Activated B cell treated with CpG ODN at 0.5 μM for 24 hours (primary cell): ENCODE data around the gene FAAP20. TPM values are rescaled to one million over a fixed set of nuclear protein-coding genes. Genes with fewer than 3 reads are reported as not detected.

ENCODE experiments used
- ATAC-seq: fragments of 200-7000 bp; cut with Tn5 transposase; one replicate; pipeline ENCODE4 v1.10.0; 2021; ENCODE audit warnings: low read depth, mild to moderate bottlenecking, moderate library complexity
- CTCF ChIA-PET: fragments of 350-600 bp; sonication (Branson Sonifier 250); formaldehyde crosslinking; loops from one replicate; lab custom pipeline; 2021; ENCODE audit warnings: antibody characterized with exemption; lab: Charles Lee
- POLR2A ChIA-PET: fragments of 350-600 bp; sonication (Branson Sonifier 250); formaldehyde crosslinking; loops from one replicate; lab custom pipeline; 2021; ENCODE audit warnings: antibody characterized with exemption; lab: Charles Lee
- DNase-seq: peaks from one replicate; pipeline ENCODE4 v3.0.0; 2022
- H3K27ac Mint-ChIP-seq: one replicate; pipeline ENCODE4 v1.8.0; 2020; ENCODE audit warnings: mixed read lengths
- H3K27me3 Mint-ChIP-seq: one replicate; pipeline ENCODE4 v1.8.0; 2021; ENCODE audit warnings: mixed read lengths
- H3K36me3 Mint-ChIP-seq: one replicate; pipeline ENCODE4 v1.8.0; 2021; ENCODE audit warnings: low read depth, mixed read lengths
- H3K4me1 Mint-ChIP-seq: one replicate; pipeline ENCODE4 v1.8.0; 2021; ENCODE audit warnings: mixed read lengths
- H3K4me3 Mint-ChIP-seq: one replicate; pipeline ENCODE4 v1.8.0; 2020; ENCODE audit warnings: mild to moderate bottlenecking, mixed read lengths
- H3K9me3 Mint-ChIP-seq: one replicate; pipeline ENCODE4 v1.8.0; 2020; ENCODE audit warnings: mixed read lengths
- CTCF ChIP-seq: fragments of 200-600 bp; IDR thresholded peaks from one replicate; pipeline ENCODE4 v1.8.0; 2022; ENCODE audit warnings: antibody characterized with exemption, mild to moderate bottlenecking
- intact Hi-C: fragments of 100-400 bp; cut with micrococcal nuclease; formaldehyde crosslinking; loops from one replicate; pipeline ENCODE4 v1.15.1; 2024
- total RNA-seq: library from RNA; stranded (reverse); gene quantifications from 2 replicates; pipeline ENCODE4 v1.2.3, GENCODE V29; 2022

FAAP20 gene
- total RNA-seq, 1 donor from 2014 or later = 73.7 TPM

- Mint-ChIP-seq H3K4me3 (peak overlapping the region; percentile 76), H3K36me3 (peaks cover 9% of the 10 kb centered on the region), H3K27me3 (no peaks in the 10 kb centered on the region), H3K9me3 (no peaks in the 10 kb centered on the region), H3K27ac (peak overlapping the region; percentile 53), H3K4me1 (peaks cover 18% of the 10 kb centered on the region)
- no peak for TF ChIP-seq CTCF
- DNase-seq = no peak
- CTCF ChIA-PET = interaction anchor here (9.5 kb wide), 1 partner anchor 188 kb away, joined by 185 read pairs; no protein-coding TSS in a partner anchor
- POLR2A ChIA-PET = interaction anchor here (0.6 to 3.5 kb wide), 16 partner anchors 9 to 384 kb away, joined by 3 to 89 read pairs (median 6); partner anchors contain the start of genes MORN1, PANK4 and RER1
- intact Hi-C loops = loop anchor here (10.0 kb wide), 1 partner anchor 451 kb away; no protein-coding TSS in a partner anchor
- no peak for ATAC-seq
Observed at GRCh38 chr1:2193514-2194281, 874 bp downstream of the FAAP20 start.

DNA sequence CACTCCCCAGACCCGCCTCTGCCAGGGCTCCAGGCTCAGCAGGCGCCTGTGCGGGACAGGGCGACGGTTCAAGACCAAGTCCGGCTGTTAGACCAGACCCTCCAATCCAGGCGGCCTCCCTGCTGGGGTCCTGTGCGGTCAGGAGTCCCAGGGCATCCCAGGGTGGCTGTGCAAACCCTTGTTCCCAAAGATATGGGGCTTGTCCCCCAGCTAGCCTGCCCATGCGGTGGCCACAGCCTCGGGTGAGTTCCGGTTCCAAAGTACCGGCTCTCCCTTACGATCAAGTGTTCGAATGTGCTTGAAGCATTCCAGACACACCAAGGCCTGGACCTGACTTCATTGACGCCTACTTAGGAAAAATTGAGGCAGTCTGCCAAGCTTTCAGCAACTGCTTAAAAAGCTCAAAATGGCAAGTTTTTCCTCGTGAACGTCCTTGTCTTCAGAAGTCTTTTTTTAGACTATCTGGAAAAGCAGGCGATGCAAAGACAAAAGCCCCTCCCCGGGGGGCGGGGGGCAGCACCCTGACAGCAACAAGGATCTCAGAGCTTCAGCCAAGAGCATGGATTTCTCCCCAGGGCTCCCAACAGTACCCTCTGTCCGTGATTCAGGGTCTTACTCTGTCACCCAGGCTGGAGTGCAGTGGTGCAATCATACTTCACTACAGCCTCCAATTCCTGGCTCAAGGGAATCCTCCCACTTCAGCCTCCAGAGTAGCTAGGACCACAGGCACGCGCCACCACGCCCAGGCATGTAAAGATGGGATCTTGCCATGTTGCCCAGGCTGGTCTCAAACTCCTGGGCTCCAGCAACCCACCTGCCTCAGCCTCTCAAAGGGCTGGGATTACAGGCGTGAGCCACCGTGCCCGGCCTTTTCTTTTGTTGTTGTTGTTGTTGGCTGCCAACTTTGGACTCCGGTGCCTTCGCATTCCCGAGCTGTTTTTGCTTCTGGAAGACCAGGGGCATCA, 2.3 kb downstream of the FAAP20 start:
- peaks cover 17% of the 10 kb centered on the region for H3K4me1 Mint-ChIP-seq
- peak overlapping the region; percentile 56 for H3K4me3 Mint-ChIP-seq
- H3K36me3 Mint-ChIP-seq = peaks cover 9% of the 10 kb centered on the region
- intact Hi-C loops = loop anchor here (10.0 kb wide), 1 partner anchor 452 kb away; no protein-coding TSS in a partner anchor
- CTCF ChIA-PET = interaction anchor here (1.3 kb wide), 1 partner anchor 189 kb away, joined by 5 read pairs; no protein-coding TSS in a partner anchor
- POLR2A ChIA-PET = interaction anchor here (0.8 to 1.2 kb wide), 3 partner anchors 11 to 42 kb away, joined by 3 read pairs; partner anchors contain the start of gene SKI
- no peaks in the 10 kb centered on the region for H3K9me3 Mint-ChIP-seq
- no peak for DNase-seq
- no peak for TF ChIP-seq CTCF
- ATAC-seq = no peak
- no peaks in the 10 kb centered on the region for H3K27me3 Mint-ChIP-seq
- peak overlapping the region; percentile 50 for H3K27ac Mint-ChIP-seq

DNA sequence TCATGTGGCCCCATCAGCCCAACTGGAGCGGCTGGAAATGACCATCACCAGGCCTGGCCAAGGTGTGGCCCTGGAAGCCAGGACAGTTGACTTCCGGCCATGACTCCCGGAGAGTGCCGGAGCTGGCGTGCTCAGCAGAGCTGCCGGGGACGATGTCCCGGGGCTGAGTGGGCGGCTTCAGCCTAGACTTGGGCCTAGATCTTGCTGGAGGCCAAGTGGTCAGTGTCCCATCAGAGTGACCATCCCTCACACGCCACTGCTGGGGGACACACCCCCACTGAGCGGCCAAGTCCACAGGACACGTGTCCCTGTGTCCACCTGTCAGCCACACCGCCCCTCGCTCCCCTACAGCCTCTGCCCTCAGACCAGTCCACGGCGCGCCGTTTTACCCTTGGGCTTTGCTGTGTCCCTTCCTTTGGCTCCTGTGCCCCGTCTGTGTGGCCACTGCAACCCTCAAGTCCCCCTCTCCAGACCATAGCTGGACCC, 4.0 kb downstream of the FAAP20 start:
- ChIA-PET POLR2A (interaction anchor here (1.0 kb wide), 1 partner anchor 201 kb away, joined by 3 read pairs; the partner anchor contains the start of genes MORN1 and RER1), CTCF (interaction anchor here (1.3 kb wide), 1 partner anchor 191 kb away, joined by 5 read pairs; no protein-coding TSS in a partner anchor)
- Mint-ChIP-seq H3K4me3 (no peak overlapping the region), H3K27ac (no peak overlapping the region), H3K9me3 (no peaks in the 10 kb centered on the region), H3K4me1 (peaks cover 17% of the 10 kb centered on the region), H3K36me3 (peaks cover 16% of the 10 kb centered on the region), H3K27me3 (no peaks in the 10 kb centered on the region)
- DNase-seq (no peak), ATAC-seq (no peak)
- no peak for TF ChIP-seq CTCF
- intact Hi-C loops = loop anchor here (10.0 kb wide), 1 partner anchor 454 kb away; no protein-coding TSS in a partner anchor

DNA sequence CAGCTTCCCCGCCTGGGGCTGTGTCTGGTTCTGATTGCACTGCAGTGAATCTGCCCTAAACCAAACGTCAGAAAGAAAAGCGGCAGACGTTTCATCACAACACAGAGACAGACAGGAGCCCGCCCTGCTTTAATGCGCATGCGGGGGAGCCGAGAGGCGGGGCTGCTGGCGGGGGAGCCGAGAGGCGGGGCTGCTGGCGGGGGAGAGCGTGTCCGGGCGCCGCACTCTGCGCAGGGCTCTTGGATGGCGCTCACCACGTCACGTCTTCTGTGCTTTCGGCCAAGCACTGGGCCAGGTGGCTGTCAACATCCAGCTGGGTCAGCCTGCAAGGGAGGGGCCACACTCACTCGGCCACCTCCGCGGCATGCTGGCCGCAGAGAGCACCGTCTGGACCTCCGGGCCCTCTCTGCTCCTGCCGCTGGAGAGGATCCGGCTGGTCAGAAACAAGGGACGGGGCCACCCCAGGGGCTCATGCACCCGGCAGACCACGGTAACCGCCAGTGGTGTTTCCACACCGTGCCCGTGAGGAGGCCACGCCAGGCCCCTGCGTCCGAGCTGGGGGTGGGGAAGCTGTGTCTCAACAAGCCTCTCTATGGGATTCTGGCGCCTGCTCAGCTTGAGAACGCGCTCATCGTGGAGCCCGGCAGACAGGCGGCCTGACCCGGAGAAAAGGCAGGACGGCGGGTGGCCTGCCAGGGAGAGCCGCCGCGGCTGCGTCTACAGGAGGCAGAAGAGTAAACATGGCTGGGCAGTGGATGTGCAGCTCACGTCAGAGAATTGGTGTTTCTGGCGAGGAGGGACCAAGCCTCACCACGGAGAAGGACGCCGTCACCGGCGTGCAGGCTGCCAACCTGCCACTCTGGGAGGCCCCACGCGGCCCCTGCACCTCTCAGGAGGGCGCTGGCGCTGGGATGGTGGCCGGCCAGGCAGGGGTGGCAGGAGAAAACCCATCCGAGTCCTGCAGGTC, 4.8 kb downstream of the FAAP20 start:
- CTCF ChIA-PET = interaction anchor here (0.6 to 0.7 kb wide), 2 partner anchors 136 to 181 kb away, joined by 3 read pairs; no protein-coding TSS in a partner anchor
- no peak for TF ChIP-seq CTCF
- DNase-seq (peak; percentile 79), ATAC-seq (peak; percentile 94)
- no peaks in the 10 kb centered on the region for H3K27me3 Mint-ChIP-seq
- peak overlapping the region; percentile 72 for H3K4me3 Mint-ChIP-seq
- H3K4me1 Mint-ChIP-seq = peaks cover 17% of the 10 kb centered on the region
- intact Hi-C loops = loop anchor here (10.0 kb wide), 1 partner anchor 455 kb away; no protein-coding TSS in a partner anchor
- H3K9me3 Mint-ChIP-seq = no peaks in the 10 kb centered on the region
- H3K36me3 Mint-ChIP-seq = peaks cover 21% of the 10 kb centered on the region
- peak overlapping the region; percentile 85 for H3K27ac Mint-ChIP-seq
- POLR2A ChIA-PET = interaction anchor here (0.5 to 1.2 kb wide), 4 partner anchors 9 to 396 kb away, joined by 3 to 4 read pairs (median 3); partner anchors contain the start of genes MORN1 and RER1
